ENCODE measurements around the gene C6orf120. TPM values are rescaled to one million over a fixed set of nuclear protein-coding genes. Genes with fewer than 3 reads are reported as not detected.

Gene C6orf120
- total and polyA plus RNA-seq, 2 of the 13 experiments (the other 11 are each of a cell fraction or from before 2014, with no cell fraction given) = 21.7 to 29.9 TPM

DNA sequence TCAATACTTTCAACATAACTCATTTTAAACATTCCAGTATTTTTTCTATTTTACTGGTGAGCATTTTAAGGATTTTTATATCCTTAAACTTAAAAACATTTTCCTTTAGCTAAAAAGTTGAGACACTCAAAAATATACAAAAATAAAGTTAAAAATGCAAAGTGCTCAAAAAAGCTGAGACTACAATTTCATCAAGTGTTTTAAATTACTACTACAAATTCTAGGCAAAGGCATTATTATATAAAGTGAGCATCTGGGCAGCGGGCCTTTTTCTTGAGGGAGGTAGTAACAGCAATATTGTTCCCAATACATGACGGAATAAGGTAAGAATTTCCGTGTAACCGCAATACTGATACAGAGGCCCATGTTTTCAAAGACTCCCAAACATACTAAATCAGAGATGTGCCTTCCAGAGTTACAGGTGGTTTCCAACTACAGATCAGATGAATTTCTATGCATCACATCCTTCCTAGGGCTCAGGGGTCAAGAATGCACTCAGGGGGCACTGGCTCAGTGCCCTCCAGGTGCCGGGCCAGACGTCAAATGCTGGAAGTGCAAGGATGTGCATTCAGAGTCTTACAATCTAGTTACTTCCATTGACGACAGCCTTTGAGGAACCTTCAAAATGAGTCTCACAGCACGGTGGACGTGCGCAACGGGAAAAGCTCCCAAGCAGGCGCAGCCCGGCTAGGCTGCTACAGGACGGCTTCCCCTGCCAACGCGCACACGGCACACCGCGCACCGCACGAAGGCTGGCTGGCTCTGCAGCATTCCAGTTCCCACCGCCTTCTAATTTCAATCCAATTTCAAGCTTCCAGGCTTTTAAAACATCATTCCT lies 20.7 kb downstream of the C6orf120 start (continued):
- TF ChIP-seq RARA (CRISPR knock-in tag; IDR thresholded peaks at IDR 0.05) (peak; percentile 36; the same call in 1 of the 2 replicates), NFYC (CRISPR knock-in tag; IDR thresholded peaks at IDR 0.05) (no peak), HMG20B (CRISPR knock-in tag; conservative IDR thresholded peaks at IDR 0.05) (no peak), HHEX (CRISPR knock-in tag; IDR thresholded peaks at IDR 0.05) (no peak), RXRA (CRISPR knock-in tag; IDR thresholded peaks at IDR 0.05) (peak; percentile 20; the same call in 1 of the 2 replicates), ELF3 (CRISPR knock-in tag; IDR thresholded peaks at IDR 0.05) (peak; percentile 22; the same call in 1 of the 2 replicates), GMEB2 (CRISPR knock-in tag; IDR thresholded peaks at IDR 0.05; ENCODE audit: low read depth) (no peak), ZNF350 (CRISPR knock-in tag; IDR thresholded peaks at IDR 0.05; ENCODE audit: borderline replicate concordance, low read depth) (no peak), AGO2 (optimal IDR thresholded peaks at IDR 0.05; ENCODE audit: low read depth, low read length) (no peak), ZBTB8A (CRISPR knock-in tag; IDR thresholded peaks at IDR 0.05; ENCODE audit: borderline replicate concordance, low read depth) (no peak), BHLHE40 (IDR thresholded peaks at IDR 0.05; ENCODE audit: low read length) (no peak), ZXDC (CRISPR knock-in tag; IDR thresholded peaks at IDR 0.05) (no peak), NAIF1 (CRISPR knock-in tag; IDR thresholded peaks at IDR 0.05; ENCODE audit: borderline replicate concordance) (peak; percentile 37; the same call in 1 of the 2 replicates), ZNF773 (CRISPR knock-in tag; IDR thresholded peaks at IDR 0.05; ENCODE audit: borderline replicate concordance) (no peak), IRX3 (CRISPR knock-in tag; IDR thresholded peaks at IDR 0.05; ENCODE audit: borderline replicate concordance, low read depth) (no peak), ZNF20 (CRISPR knock-in tag; IDR thresholded peaks at IDR 0.05) (no peak), XBP1 (CRISPR knock-in tag; IDR thresholded peaks at IDR 0.05) (no peak), ATF7-NPFF (CRISPR knock-in tag; IDR thresholded peaks at IDR 0.05; ENCODE audit: low read depth) (no peak), ZNF670 (CRISPR knock-in tag; IDR thresholded peaks at IDR 0.05; ENCODE audit: borderline replicate concordance) (no peak), U2AF2 (IDR thresholded peaks at IDR 0.05; ENCODE audit: low read depth, low read length) (no peak), ZSCAN21 (CRISPR knock-in tag; IDR thresholded peaks at IDR 0.05; ENCODE audit: borderline replicate concordance) (no peak), KDM2A (CRISPR knock-in tag; IDR thresholded peaks at IDR 0.05; ENCODE audit: borderline replicate concordance, low read depth) (peak; percentile 54; the same call in 1 of the 2 replicates), SMYD3 (CRISPR knock-in tag; IDR thresholded peaks at IDR 0.05) (no peak), ZFP90 (CRISPR knock-in tag; IDR thresholded peaks at IDR 0.05; ENCODE audit: borderline replicate concordance) (no peak), ZEB1 (IDR thresholded peaks at IDR 0.05; ENCODE audit: insufficient replicate concordance, low read depth) (peak; percentile 45), TCF7 (IDR thresholded peaks at IDR 0.05; ENCODE audit: low read depth) (no peak)
- TF ChIP-seq, protein P1, sequence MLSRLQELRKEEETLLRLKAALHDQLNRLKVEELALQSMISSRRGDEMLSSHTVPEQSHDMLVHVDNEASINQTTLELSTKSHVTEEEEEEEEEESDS (CRISPR knock-in tag; IDR thresholded peaks at IDR 0.05; ENCODE audit: borderline replicate concordance) = no peak
